ENCODE results near the gene CCNJL. TPM values are rescaled to one million over a fixed set of nuclear protein-coding genes. Genes with fewer than 3 reads are reported as not detected.
"Not testable (repeated sequence)": the region's sequence is repeated elsewhere in the genome, so short reads cannot be mapped to it uniquely, and the experiment has no call there.

Gene CCNJL
- total RNA-seq, 1 donor from 2014 or later, result 3.3 TPM

GRCh38 chr5:160270704-160271103, 41.7 kb downstream of the CCNJL start:
- ATAC-seq (no peak), DNase-seq (ENCODE audit: low spot score) (no peak)
- intact Hi-C loops (cut with DNase I), result no loop called here

GRCh38 chr5:160269017-160269416, 43.3 kb downstream of the CCNJL start:
- ATAC-seq, result peak; percentile 93
- intact Hi-C loops (cut with DNase I), result no loop called here
- peak; percentile 87 for DNase-seq (ENCODE audit: low spot score)

GRCh38 chr5:160268121-160268520, 44.2 kb downstream of the CCNJL start:
- DNase-seq (ENCODE audit: low spot score), result no peak
- intact Hi-C loops (cut with DNase I), result no loop called here
- no peak for ATAC-seq

- intact Hi-C loops (cut with DNase I), result no loop called here
- no peak for DNase-seq (ENCODE audit: low spot score)
- no peak for ATAC-seq
These were observed 45.5 kb downstream of the CCNJL start for GRCh38 chr5:160266752-160267345.

GRCh38 chr5:160266044-160266443, 46.3 kb downstream of the CCNJL start:
- intact Hi-C loops (cut with DNase I), result no loop called here
- DNase-seq (ENCODE audit: low spot score) (no peak), ATAC-seq (no peak)

GRCh38 chr5:160263326-160263855, 49.0 kb downstream of the CCNJL start:
- DNase-seq (ENCODE audit: low spot score) (no peak), ATAC-seq (no peak)
- intact Hi-C loops (cut with DNase I), result no loop called here

- DNase-seq (ENCODE audit: low spot score) (no peak), ATAC-seq (peak; percentile 64)
- intact Hi-C loops (cut with DNase I), result no loop called here
These were observed 50.0 kb downstream of the CCNJL start for GRCh38 chr5:160262151-160263074.

GRCh38 chr5:160260881-160261815, 51.2 kb downstream of the CCNJL start:
- ATAC-seq (peak; percentile 52), DNase-seq (ENCODE audit: low spot score) (no peak)
- intact Hi-C loops (cut with DNase I), result no loop called here

GRCh38 chr5:160260006-160260775, 52.2 kb downstream of the CCNJL start:
- intact Hi-C loops (cut with DNase I), result no loop called here
- no peak for ATAC-seq
- no peak for DNase-seq (ENCODE audit: low spot score)

- ATAC-seq (no peak), DNase-seq (ENCODE audit: low spot score) (no peak)
These were observed 53.0 kb downstream of the CCNJL start for GRCh38 chr5:160259341-160259740.

GRCh38 chr5:160254706-160255105, 57.7 kb downstream of the CCNJL start:
- intact Hi-C loops (cut with DNase I), result no loop called here
- DNase-seq (ENCODE audit: low spot score), result no peak
- no peak for ATAC-seq

More at GRCh38 chr5:160259341-160259740, 53.0 kb downstream of the CCNJL start:
- intact Hi-C loops (cut with DNase I), result no loop called here

- intact Hi-C loops (cut with DNase I), result no loop called here
- DNase-seq (ENCODE audit: low spot score) (no peak), ATAC-seq (no peak)
These were observed 58.9 kb downstream of the CCNJL start for GRCh38 chr5:160253441-160253840.

- DNase-seq (ENCODE audit: low spot score) (no peak), ATAC-seq (no peak)
- intact Hi-C loops (cut with DNase I), result no loop called here
These were observed 59.4 kb downstream of the CCNJL start for GRCh38 chr5:160252916-160253315.

GRCh38 chr5:160251406-160252155, 60.8 kb downstream of the CCNJL start:
- intact Hi-C loops (cut with DNase I), result no loop called here
- ATAC-seq (no peak), DNase-seq (ENCODE audit: low spot score) (no peak)

- intact Hi-C loops (cut with DNase I), result no loop called here
- no peak for DNase-seq (ENCODE audit: low spot score)
- no peak for ATAC-seq
These were observed 61.5 kb downstream of the CCNJL start for GRCh38 chr5:160250826-160251225.

GRCh38 chr5:160250226-160250625, 62.1 kb downstream of the CCNJL start:
- no peak for DNase-seq (ENCODE audit: low spot score)
- ATAC-seq, result no peak
- intact Hi-C loops (cut with DNase I), result no loop called here

GRCh38 chr5:160249570-160249969, 62.8 kb downstream of the CCNJL start:
- intact Hi-C loops (cut with DNase I); ATAC-seq; DNase-seq (ENCODE audit: low spot score): not testable (repeated sequence)
